Ammon's horn (tissue), 1 donor: ENCODE results near the gene MILR1.
"Not testable (repeated sequence)": the region's sequence is repeated elsewhere in the genome, so short reads cannot be mapped to it uniquely, and the experiment has no call there.

Experiments
- DNase-seq: peaks from one replicate; pipeline ENCODE4 v3.0.0-alpha.2; 2016; ENCODE audit warnings: low spot score

Gene MILR1, protein sequence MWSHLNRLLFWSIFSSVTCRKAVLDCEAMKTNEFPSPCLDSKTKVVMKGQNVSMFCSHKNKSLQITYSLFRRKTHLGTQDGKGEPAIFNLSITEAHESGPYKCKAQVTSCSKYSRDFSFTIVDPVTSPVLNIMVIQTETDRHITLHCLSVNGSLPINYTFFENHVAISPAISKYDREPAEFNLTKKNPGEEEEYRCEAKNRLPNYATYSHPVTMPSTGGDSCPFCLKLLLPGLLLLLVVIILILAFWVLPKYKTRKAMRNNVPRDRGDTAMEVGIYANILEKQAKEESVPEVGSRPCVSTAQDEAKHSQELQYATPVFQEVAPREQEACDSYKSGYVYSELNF

DNA sequence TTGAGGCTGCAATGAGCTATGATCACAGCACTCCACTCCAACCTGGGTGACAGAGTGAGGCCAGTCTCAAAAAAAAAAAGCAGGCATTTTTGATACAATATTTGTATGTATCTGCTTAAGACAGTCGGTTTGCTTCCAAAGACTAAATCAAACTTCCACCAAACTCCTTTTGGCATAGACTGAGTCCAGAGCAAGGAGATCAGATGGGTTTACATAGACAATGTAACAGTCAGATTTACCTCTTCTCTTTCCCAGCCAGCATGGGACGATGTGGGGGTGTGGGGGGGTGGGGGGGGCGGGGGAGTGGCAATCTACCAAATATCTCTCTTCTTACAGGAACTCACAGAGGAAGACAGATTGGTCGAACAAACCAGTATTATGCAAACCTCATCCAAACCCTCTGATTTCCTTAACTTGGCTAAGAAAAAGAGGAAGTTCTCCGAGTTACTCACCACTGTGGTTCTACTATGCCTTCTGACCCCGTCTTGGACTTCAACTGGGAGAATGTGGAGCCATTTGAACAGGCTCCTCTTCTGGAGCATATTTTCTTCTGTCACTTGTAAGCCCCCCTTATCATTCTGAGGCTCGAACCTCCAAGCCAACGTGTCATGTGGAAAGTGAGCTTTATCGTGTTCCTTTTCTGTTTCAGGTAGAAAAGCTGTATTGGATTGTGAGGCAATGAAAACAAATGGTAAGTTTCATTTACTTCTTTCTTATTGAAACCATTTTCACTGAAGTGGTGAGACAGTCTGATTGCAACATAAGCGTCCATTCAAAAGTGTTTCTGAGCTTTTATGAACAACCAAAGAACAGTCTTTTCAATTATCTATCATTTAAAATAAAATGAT is at the start of gene MILR1:
Gene MILR1, plus strand, starts transcription at position 451 of the 848 bp plus-strand sequence. Its CDS starts 54 bp downstream, at position 505.
- DNase-seq: peak; percentile 71

DNA sequence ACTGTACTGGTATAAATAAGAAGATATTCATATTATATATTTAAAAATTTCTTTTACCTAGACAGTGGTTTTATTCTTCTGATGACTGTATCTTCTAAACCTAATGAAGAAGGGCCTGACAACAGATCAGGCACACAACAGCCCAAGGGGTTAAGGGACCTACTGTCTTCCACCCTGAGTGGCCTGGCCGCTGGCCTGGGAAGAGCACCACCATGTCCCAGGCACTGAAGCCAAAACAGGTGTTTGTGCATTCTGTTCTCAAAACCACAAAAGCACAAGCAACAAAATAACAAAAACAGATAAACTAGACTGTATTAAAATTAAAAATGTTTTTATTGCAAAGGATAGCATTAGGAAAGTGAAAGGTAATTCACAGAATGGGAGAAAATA is 49.2 kb upstream of the MILR1 start:
- DNase-seq: no peak

DNA sequence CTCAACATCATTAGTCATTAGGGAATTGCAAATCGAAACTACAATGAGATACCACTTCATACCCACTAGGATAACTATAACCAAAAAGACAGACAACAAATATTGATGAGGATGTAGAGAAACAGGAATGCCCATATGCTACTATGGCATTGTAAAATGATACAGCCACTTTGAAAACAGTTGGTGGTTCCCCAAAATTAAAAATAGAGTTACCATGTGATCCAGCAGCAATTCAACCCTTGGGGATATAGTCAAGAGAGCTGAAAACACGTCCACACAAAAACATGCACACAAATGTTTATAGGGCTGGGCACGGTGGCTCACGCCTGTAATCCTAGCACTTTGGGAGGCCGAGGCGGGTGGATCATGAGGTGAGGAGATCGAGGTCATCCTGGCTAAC is 48.3 kb upstream of the MILR1 start:
- no peak for DNase-seq

DNA sequence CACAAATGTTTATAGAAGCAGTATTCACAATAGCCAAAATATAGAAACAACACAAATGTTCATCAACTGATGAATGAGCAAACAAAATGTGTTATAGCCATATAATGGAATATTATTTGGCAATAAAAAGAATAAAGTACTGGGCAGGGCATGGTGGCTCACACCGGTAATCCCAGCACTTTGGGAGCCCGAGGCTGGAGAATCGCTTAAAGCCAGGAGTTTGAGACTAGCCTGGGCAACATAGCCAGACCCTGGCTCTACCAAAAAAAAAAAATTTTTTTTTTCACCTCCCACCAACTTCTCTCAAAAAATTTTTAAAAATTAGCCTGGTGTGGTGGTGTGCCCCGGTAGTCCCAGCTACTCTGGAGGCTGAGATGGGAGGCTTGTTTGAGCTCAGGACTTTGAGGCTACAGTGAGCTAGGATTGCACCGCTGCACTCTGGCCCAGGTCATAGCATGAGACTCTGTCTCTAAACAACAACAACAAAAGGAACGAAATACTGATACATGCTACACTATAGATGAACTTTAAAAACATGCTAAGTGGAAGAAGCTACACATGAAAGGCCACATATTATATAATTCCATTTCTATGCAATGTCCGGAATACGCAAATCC is 47.6 kb upstream of the MILR1 start:
- DNase-seq: no peak

DNA sequence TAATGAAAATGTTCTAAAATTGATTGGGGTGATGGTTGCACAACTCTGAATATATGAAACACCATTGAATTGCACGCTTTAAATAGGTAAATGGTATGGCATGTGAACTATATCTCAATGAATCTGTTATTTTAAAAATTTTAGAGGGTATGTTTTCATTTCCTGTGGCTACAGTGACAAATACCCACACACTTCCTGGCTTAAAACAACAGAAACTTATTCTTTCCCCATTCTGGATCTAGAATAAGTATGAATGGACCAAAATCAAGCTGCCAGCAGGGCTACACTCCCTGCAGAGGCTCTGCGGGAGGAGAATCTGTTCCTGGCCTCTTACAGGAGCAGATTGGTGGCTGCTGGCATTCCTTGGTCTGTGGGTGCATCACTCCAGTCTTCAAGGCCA is 47.0 kb upstream of the MILR1 start:
- no peak for DNase-seq

DNA sequence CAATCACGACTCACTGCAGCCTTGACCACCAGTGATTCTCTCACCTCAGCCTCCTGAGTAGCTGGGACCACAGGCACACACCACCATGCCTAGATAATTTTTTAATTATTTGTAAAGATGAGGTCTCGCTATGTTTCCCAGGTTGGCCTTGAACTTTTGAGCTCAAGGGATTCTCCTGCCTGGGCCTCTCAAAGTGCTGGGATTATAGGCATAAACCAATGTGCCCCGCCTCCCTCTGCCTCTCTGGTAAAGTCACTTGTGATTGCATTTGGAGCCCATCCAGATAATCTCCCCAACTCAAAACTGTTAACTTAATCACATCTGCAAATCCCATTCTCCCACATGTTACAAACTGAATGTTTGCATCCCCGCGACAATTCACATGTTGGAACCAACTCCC is 46.4 kb upstream of the MILR1 start:
- DNase-seq: no peak

DNA sequence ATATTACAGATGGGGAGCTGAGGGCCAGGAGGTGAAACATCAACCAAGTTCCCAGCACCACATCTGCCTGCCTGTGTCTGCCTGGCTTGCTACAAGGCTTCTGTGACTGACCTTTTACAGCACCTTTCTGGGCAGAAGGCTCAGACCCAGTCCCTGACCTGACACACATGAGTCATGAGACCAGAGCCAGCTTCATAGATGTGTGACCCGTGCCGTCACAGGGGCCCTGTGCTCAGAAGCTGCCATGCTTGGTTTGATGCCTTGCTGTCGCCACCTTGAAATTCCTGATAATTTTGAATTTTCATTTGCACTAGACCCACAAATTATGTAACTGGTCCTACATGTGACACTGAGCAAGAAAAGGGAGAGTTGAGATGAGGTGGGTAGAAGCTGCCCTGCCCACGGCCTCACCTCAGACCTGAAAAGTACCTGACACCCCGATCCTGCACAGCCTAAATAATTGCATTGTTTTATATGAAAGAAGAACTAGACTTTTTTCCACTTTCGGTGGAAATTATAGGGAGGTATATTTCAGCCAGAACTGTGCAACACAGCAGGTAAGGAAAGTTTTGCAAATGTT is 44.9 kb upstream of the MILR1 start:
- no peak for DNase-seq

DNA sequence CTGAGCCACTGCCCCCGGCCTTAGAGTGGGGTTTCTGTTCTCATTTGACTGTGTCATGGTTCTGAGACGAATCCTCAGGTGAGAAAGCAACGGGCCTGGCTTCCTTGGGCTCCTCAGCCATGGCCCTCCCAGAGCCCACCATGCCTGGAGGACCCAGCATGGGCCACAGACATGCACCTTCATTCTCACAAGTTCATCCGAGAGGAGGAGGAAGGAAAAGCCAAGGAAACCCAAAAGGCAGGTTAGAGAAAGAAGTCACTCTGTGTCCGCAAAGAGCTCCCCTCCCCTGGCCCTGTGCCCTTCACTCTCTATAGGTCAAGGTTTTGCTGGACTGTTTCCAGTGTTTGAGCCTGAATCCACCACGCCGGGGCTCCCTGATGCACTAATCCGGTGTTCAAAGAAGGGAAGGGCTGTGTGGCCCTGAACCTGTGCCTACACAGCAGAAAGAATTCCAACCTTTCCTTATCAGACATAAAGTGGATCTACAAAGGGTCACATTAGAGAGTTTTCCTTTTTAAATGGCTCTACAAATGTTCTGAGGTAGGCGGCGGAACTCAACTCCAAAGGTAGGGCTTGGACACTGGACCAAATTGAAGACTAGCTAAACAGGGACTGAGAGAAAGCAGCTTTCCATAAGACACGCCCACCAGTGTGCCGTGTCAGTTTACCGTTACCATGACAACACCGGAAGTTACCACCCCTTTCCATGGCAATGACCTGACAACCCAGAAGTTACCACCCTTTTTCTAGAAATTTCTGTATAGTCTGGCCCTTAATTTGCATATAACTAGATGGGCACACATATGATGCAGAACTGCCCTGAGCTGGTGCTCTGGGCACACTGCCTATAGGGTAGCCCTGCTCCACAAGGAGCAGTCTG is 42.4 kb upstream of the MILR1 start:
- no peak for DNase-seq

DNA sequence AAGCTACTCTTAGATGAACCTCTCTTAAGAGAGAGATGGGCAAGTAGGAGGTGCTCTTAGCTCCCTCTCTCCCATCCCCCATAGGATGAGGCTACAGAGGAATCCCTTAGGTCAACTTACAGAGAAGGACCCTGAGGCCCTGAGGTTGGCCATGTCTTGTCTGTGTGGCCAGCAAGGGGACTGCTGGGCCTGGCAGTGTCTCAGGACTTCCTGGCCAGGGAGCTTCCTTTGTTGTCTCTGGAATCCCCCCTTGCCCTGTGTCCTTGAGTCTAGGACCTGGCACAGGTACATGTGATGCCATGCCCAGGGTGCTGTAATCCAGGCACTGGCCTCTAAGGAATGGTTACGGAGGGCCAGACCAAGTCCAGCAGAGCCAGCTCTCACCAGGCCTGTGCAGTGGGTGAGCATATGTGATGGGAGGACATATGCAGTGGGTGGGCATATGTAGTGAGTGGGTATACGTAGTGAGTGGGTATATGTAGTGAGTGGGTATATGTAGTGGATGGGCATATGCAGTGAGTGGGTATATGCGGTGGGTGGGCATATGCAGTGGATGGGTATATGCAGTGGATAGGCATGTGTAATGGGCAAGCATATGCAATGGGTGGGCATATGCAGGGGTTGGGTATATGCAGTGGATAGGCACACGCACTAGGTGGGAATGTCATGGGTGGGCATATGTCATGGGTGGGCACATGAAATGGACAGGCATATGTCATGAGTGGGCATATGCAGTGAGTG is 38.0 kb upstream of the MILR1 start:
- no peak for DNase-seq

DNA sequence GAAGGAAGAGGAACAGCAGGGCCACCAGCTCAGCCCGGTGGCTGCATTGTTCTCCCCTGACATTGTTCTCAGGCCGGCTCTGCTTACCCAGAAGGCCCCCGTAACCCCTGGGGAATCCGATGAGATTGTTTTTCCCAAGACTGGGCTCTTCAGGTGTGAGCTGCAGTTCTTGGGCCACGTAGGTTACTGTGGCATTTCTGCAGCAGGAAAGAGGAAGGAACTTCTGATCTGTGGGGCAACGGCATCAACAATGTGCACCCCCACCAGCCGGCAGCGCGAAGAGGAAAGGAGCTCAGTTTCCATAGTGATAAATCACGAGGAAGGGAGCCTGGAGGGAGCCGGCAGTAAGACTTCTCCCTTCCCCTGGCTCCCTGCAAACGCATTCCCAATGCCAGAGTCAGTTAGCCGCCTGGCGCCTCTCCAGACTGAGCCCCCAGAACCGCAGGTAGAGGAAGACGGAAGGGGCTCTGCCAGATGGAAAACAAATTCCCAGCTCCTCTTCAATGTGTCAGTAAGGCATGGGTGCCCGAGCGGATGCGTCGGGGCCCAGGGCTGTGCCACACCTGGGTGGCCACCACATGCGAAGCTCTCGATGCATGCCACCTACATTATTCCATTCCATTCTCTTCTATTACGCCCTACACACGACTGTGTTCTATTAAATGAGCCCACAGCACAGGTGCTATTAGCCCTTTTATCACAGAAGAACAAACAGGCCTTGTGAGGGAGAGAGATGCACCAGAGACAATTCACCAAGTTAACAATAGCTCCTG is 36.7 kb upstream of the MILR1 start:
- peak; percentile 86 for DNase-seq

DNA sequence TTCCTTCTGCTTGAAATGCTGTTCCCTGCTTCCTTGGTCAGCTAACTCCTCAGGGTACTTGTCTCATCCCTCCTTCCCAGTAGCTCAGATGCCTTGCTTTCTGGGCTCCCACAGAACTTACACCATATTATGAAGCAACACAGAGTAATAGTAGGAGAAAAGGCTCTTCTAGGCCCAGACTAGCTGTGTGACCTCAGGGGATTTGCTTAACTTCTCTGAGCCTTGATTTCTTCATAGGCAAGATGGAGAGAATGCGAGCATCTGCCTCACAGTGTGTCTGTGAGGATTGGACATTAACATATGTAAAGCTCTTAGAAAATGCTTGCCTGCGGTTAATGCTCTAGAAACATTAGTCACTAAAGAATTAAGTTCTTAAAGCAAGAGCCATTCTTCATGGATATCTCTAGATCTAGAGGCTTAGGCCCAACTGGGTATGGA is 36.0 kb upstream of the MILR1 start:
- DNase-seq: no peak

DNA sequence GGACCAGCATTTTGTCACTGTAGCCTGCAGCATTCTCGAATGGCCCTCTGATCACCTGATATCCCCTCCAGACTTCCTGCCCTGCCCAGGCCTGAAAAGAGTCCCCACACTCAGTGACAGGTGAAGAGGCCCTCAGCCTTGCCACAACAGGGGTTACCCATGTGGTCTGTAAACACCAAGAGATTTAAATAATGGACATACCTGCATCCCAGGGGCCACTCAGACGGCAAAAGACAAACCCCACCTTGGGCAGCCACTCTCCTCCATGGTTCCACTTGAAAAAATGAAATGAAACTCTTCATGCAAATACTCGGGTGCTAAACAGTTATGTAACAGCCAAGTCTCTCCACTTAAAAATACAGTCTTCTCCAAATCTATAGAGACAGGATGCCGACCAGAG is 35.4 kb upstream of the MILR1 start:
- DNase-seq: no peak

DNA sequence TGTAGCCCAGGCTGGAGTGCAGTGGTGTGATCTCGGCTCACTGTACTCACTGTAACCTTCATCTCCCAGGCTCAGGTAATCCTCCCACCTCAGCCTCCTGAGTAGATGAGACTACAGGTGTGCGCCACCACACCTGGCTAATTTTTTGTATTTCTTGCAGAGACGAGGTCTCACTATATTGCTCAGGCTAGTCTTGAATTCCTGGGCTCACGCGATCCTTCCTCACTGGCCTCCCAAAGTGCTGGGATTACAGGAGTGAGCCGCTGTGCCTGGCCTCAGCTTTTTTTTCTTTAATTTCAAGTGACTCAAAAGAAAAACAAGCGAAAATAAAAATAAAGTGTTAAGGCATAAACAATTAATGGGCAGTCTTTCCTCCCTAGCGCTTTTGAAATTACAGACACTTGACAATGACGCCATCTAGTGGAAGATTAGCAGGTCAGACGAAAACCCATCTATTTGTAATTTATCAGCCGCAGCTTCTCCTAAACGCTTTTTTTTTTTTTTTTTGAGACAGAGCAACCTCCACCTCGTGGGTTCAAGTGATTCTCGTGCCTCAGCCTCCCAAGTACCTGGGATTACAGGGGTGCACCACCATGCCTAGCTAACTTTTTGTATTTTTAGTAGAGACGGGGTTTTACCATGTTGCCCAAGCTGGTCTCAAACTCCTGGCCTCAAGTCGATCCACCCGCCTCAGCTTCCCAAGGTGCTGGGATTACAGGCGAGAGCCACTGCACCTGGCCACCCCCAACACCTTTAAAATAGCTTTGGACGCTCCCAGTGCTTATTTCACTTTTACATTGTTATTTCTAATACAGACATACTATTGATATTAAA is 30.2 kb upstream of the MILR1 start:
- DNase-seq: peak; percentile 79

DNA sequence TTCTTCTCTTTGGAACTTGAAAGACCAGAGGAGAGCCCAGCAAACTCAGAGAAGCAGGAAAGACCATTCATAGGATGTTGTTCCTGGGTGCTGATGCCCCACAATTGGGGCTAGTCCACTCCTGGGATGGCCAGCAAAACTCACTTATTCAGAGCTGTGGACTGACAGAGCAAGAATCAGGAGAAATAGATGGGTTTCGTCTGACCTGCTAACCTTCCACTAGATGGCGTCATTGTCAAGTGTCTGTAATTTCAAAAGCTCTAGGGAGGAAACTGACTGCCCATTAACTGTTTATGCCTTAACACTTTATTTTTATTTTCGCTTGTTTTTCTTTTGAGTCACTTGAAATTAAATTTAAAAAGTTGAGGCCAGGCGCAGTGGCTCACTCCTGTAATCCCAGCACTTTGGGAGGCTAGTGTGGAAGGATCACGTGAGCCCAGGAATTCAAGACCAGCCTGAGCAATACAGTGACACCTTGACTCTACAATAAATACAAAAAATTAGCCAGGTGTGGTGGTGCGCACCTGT is 28.7 kb upstream of the MILR1 start:
- peak; percentile 88 for DNase-seq

DNA sequence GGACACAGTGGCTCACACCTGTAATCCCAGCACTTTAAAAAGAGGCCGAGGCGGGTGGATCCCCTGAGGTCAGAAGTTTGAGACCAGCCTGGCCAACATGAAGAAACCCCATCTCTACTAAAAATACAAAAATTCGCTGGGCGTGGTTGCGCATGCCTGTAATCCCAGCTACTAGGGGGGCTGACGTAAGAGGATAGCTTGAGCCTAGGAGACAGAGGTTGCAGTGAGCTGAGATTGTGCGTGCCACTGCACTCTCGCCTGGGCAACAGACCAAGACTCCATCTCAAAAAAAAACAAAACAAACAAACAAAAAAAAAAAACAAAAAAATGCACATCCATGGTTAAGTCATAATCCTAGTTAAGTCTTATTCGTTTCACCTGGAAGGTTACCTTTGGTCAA is 26.8 kb upstream of the MILR1 start:
- not testable (repeated sequence) for DNase-seq

DNA sequence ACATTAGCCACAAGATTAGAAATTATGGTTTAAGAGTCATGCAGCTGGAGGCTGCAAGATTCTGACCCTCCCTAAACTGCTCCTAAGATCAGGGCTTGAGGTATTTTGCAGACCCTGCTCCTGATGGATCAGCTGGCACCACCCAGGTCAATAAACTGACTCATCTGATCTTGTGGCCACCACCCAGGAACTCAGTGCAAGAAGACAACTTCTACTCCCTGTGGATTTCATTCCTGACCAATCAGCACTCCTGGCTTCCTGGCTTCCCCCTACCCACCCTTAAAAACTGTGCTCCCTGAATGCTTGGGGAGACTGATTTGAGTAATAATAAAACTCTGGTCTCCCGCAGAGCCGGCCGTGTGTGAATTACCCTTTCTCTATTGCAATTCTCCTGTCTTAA is 25.0 kb upstream of the MILR1 start:
- no peak for DNase-seq

DNA sequence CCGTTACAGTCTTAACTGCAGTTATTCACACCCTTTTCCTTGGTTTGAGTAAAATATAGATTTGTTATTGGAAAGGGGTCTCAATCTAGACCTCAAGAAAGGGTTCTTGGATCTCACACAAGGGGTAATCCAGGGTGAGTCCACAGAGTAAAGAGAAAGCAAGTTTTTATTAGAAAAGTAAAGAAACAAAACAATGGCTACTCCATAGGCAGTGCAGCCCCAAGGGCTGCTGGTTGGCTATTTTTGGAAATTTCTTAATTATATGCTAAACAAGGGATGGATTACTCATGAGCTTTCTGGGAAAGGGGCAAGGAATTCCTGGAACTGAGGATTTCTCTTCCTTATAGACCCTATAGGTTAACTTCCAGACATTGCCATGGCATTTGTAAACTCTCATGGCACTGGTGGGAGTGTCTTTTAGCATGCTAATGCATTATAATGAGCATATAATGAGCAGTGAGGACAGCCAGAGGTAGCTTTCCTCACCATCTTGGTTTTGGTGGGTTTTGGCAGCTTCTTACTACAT is 24.5 kb upstream of the MILR1 start:
- no peak for DNase-seq

DNA sequence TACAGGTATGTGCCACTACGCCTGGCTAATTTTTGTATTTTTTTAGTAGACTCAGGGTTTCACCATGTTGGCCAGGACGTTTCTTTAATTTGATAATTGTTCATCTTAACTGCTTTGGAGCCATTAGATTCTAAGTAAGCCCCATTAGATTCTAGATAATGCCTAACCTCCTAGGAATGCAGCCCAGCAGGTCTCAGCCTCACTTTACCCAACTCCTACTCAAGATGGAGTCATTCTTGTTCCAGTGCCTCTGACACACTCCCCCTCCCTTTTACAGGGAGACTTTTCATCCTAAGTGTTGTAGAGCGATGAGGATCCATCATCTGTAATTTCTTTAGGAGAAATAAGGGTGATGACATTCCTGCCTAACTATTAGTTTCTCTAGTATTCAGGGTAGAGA is 23.7 kb upstream of the MILR1 start:
- DNase-seq: no peak

DNA sequence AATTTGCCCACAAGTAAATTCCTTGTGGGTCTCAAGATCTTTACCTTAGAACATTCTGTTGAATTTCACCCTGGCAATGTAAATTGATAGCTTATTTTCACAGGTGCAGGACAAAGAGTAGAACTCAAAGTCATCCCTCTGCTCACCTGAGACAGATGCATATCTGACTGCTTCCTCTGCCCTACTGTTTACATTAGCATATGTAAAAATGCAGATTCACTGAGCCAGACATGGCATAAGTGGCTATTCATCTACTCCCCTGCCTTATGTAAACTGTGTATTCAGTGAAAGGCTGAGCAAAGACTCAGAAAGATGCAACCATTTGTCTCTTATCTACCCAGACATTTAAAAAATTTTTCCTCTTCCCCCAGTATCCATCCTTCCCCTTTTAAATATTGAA is 22.3 kb upstream of the MILR1 start:
- no peak for DNase-seq
